B cell (primary cell): Measurements from ENCODE around the gene WDR76. TPM values are rescaled to one million over a fixed set of nuclear protein-coding genes. Genes with fewer than 3 reads are reported as not detected.
"Not testable (repeated sequence)": the region's sequence is repeated elsewhere in the genome, so short reads cannot be mapped to it uniquely, and the experiment has no call there.

ENCODE experiments used
- ATAC-seq: fragments of 200-7000 bp; cut with Tn5 transposase; one replicate; pipeline ENCODE4 v1.10.0; 2021; ENCODE audit warnings: low read depth, mild to moderate bottlenecking, moderate number of reproducible peaks, moderate library complexity
- CTCF ChIA-PET: fragments of 350-600 bp; sonication (Branson Sonifier 250); formaldehyde crosslinking; loops from one replicate; lab custom pipeline; 2021; ENCODE audit warnings: antibody characterized with exemption, inconsistent platforms; lab: Charles Lee
- POLR2A ChIA-PET: fragments of 350-600 bp; sonication (Branson Sonifier 250); formaldehyde crosslinking; loops from one replicate; lab custom pipeline; 2021; ENCODE audit warnings: antibody characterized with exemption; lab: Charles Lee
- DNase-seq: peaks from one replicate; pipeline ENCODE4 v3.0.0; 2013
- H2AFZ ChIP-seq: 2 replicates; pipeline ENCODE4 v1.6.1; 2012; ENCODE audit warnings: mild to moderate bottlenecking, low read depth, low read length; ENCODE audit not compliant: insufficient read depth, poor library complexity, severe bottlenecking
- H3K27ac ChIP-seq, 2 donors: 1 replicate in 1 of 2; 2 replicates in 1 of 2; pipeline ENCODE4 v1.5.1; 2012 to 2013; ENCODE audit warnings: low read length in 2 of 2, mild to moderate bottlenecking in 2 of 2, moderate library complexity in 1 of 2
- H3K27me3 ChIP-seq, 4 experiments: fragments of 200-600 bp in 1 of 4; sonication (generic) in 1 of 4; replicated peaks in 1 of 4; 1 replicate in 2 of 4; 2 replicates in 2 of 4; pipeline versions ENCODE4 v1.6.1 to v1.7.0; 2013 to 2016; ENCODE audit warnings: low read length in 3 of 4, mild to moderate bottlenecking in 2 of 4, mixed read lengths in 1 of 4, moderate library complexity in 1 of 4; ENCODE audit not compliant: insufficient read depth in 4 of 4, control insufficient read depth in 3 of 4; ENCODE audit errors: control extremely low read depth in 1 of 4
- H3K36me3 ChIP-seq, 2 experiments: replicated peaks in 1 of 2; 1 replicate in 1 of 2; 2 replicates in 1 of 2; pipeline versions ENCODE4 v1.6.1 to v1.7.1; 2013; ENCODE audit warnings: low read length in 1 of 2; ENCODE audit not compliant: insufficient read depth in 2 of 2, control insufficient read depth in 1 of 2; ENCODE audit errors: control extremely low read depth in 1 of 2, extremely low read depth in 1 of 2
- H3K4me1 ChIP-seq, 2 donors: fragments of 200-600 bp in 1 of 2; sonication (generic) in 1 of 2; 1 replicate in 1 of 2; 2 replicates in 1 of 2; pipeline versions ENCODE4 v1.5.1 to v1.6.1; 2013 to 2017; ENCODE audit warnings: low read length in 2 of 2; ENCODE audit not compliant: control insufficient read depth in 2 of 2, insufficient read depth in 2 of 2
- H3K4me2 ChIP-seq: replicated peaks from 2 replicates; pipeline ENCODE3; 2012; ENCODE audit warnings: mild to moderate bottlenecking, low read depth, low read length; ENCODE audit not compliant: poor library complexity, severe bottlenecking
- H3K4me3 ChIP-seq, 5 experiments: fragments of 200-600 bp in 1 of 5; sonication (generic) in 1 of 5; 1 replicate in 3 of 5; 2 replicates in 2 of 5; pipeline versions ENCODE4 v1.5.1 to v1.7.0; 2011 to 2016; ENCODE audit warnings: low read length in 4 of 5, mild to moderate bottlenecking in 4 of 5, low read depth in 2 of 5, control low read depth in 1 of 5, moderate library complexity in 1 of 5; ENCODE audit not compliant: insufficient read depth in 1 of 5; ENCODE audit errors: control extremely low read depth in 1 of 5, extremely low read depth in 1 of 5
- H3K79me2 ChIP-seq: fragments of 200-600 bp; sonication (generic); one replicate; pipeline ENCODE4 v1.6.0; 2016; ENCODE audit warnings: low read length; ENCODE audit not compliant: control insufficient read depth, insufficient read depth
- H3K9ac ChIP-seq: fragments of 200-600 bp; sonication (generic); 2 replicates; pipeline ENCODE4 v1.6.1; 2017; ENCODE audit warnings: mild to moderate bottlenecking, low read length, moderate library complexity
- H3K9me3 ChIP-seq, 3 donors: one replicate each; pipeline versions ENCODE4 v1.6.1 to v1.7.1; 2013; ENCODE audit warnings: low read length in 2 of 3; ENCODE audit not compliant: control insufficient read depth in 2 of 3, insufficient read depth in 1 of 3; ENCODE audit errors: control extremely low read depth in 1 of 3
- H4K20me1 ChIP-seq: 2 replicates; pipeline ENCODE4 v1.6.0; 2012; ENCODE audit warnings: mild to moderate bottlenecking, low read length; ENCODE audit not compliant: insufficient read depth, control insufficient read depth, poor library complexity, severe bottlenecking
- H3K27ac Mint-ChIP-seq: one replicate; pipeline ENCODE4 v1.8.0; 2021; ENCODE audit warnings: mixed read lengths
- H3K27me3 Mint-ChIP-seq: one replicate; pipeline ENCODE4 v1.8.0; 2021; ENCODE audit warnings: mixed read lengths
- H3K4me1 Mint-ChIP-seq: one replicate; pipeline ENCODE4 v1.8.0; 2021; ENCODE audit warnings: mixed read lengths
- H3K4me3 Mint-ChIP-seq: one replicate; pipeline ENCODE4 v1.8.0; 2021; ENCODE audit warnings: mixed read lengths
- H3K9me3 Mint-ChIP-seq: one replicate; pipeline ENCODE4 v1.8.0; 2022; ENCODE audit warnings: mixed read lengths; ENCODE audit not compliant: insufficient read depth
- EZH2 ChIP-seq: IDR thresholded peaks from 2 replicates; pipeline ENCODE4 v1.6.1; 2012; ENCODE audit warnings: borderline replicate concordance, low read depth, mild to moderate bottlenecking, moderate library complexity, low read length; ENCODE audit not compliant: insufficient read depth, poor library complexity, severe bottlenecking
- WGBS: methylation state at CpG from one replicate; pipeline ENCODE4 v1.1.5; 2013; ENCODE audit warnings: missing lambda C conversion rate; ENCODE audit not compliant: insufficient coverage; 5-methylcytosine and 5-hydroxymethylcytosine counted together
- intact Hi-C: fragments of 100-400 bp; cut with micrococcal nuclease; formaldehyde crosslinking; loops from one replicate; pipeline ENCODE4 v1.10.0; 2022
- polyA plus RNA-seq: library from polyadenylated mRNA; depleted of rRNA; stranded (reverse); fragments of >200 nt; gene quantifications from 2 replicates; pipeline ENCODE4 v1.2.3, GENCODE V29; 2012
- total RNA-seq, 2 donors: library from RNA; stranded (reverse); fragments of 120-200 nt in 1 of 2; gene quantifications; 1 replicate in 1 of 2; 2 replicates in 1 of 2; pipeline versions ENCODE4 v1.2.3 to v1.2.4, GENCODE V29; 2013 to 2022
- TF ChIP-seq, protein P1 (sequence below): fragments of 200-600 bp; IDR thresholded peaks from one replicate; pipeline ENCODE4 v1.8.0; 2022; ENCODE audit warnings: antibody characterized with exemption, mild to moderate bottlenecking

WDR76 gene
- total and polyA plus RNA-seq, 2 donors (not counting 1 experiment from before 2014, with no cell fraction given): 1.9 to 12.7 TPM

DNA sequence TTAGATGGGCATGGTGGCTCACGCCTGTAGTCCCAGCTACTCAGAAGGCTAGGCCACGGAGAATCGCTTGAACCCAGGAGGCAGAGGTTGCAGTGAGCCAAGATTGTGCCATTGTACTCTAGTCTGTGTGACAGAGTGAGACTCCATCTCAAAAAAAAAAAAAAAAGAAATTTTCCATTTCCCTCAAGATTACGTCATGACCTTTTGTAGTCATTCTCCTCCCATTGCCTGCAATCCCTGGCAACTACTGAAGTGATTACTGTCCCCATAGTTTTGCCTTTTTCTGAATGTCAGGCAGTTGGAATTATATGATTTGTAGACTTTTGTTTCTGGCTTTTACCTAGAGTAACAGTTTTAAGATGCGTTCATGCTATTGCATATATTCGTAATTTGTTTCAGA, 28.0 kb downstream of the WDR76 start:
- H3K4me1 Mint-ChIP-seq: no peaks in the 10 kb centered on the region
- no peak for ATAC-seq
- Histone ChIP-seq H3K9me3 (no peaks in the 10 kb centered on the region), H3K4me3 (no peak overlapping the region), H3K79me2 (no peaks in the 10 kb centered on the region), H3K27ac (no peak overlapping the region), H3K9ac (no peak overlapping the region), H3K4me2 (no peak overlapping the region), H3K4me1 (no peaks in the 10 kb centered on the region), H2AFZ (no peak overlapping the region), H4K20me1 (no peaks in the 10 kb centered on the region), H3K27me3 (no peaks in the 10 kb centered on the region), H3K36me3 (peaks cover 3 to 16% of the 10 kb centered on the region in 2 experiments)
- 100% methylated on average over 2 of the region's 6 CpGs for WGBS
- no peak for TF ChIP-seq EZH2
- TF ChIP-seq, protein P1, sequence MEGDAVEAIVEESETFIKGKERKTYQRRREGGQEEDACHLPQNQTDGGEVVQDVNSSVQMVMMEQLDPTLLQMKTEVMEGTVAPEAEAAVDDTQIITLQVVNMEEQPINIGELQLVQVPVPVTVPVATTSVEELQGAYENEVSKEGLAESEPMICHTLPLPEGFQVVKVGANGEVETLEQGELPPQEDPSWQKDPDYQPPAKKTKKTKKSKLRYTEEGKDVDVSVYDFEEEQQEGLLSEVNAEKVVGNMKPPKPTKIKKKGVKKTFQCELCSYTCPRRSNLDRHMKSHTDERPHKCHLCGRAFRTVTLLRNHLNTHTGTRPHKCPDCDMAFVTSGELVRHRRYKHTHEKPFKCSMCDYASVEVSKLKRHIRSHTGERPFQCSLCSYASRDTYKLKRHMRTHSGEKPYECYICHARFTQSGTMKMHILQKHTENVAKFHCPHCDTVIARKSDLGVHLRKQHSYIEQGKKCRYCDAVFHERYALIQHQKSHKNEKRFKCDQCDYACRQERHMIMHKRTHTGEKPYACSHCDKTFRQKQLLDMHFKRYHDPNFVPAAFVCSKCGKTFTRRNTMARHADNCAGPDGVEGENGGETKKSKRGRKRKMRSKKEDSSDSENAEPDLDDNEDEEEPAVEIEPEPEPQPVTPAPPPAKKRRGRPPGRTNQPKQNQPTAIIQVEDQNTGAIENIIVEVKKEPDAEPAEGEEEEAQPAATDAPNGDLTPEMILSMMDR: no peak
- intact Hi-C loops: no loop called here
- ChIA-PET POLR2A (no interaction called here), CTCF (no interaction called here)
- no peak overlapping the region for H3K27ac Mint-ChIP-seq
- H3K9me3 Mint-ChIP-seq: no peaks in the 10 kb centered on the region
- no peak for DNase-seq
- no peaks in the 10 kb centered on the region for H3K27me3 Mint-ChIP-seq
- H3K4me3 Mint-ChIP-seq: no peak overlapping the region

DNA sequence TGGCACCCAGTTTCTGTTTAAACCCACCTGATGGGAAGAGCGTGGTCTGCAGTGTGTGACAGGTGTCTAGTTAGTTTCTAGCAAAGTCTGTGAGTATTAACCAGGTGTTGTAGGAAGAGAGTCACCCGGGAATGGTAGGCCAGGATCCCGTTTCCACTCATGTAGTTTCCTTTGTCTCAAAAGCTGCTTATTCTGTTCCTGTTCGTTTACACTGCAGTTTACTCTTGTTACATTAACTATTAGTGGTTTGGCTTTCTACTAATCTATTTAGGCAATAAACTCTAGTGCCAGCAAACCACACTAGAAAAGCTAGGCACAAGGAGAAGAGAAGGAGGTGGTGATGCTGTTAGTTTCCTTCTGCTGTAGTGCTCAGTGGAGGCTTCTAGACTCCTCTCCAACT, 32.7 kb downstream of the WDR76 start:
- intact Hi-C loops: no loop called here
- Mint-ChIP-seq H3K9me3 (no peaks in the 10 kb centered on the region), H3K4me1 (no peaks in the 10 kb centered on the region), H3K27ac (no peak overlapping the region), H3K27me3 (no peaks in the 10 kb centered on the region), H3K4me3 (no peak overlapping the region)
- Histone ChIP-seq H4K20me1 (no peaks in the 10 kb centered on the region), H2AFZ (no peak overlapping the region), H3K79me2 (no peaks in the 10 kb centered on the region), H3K36me3 (peaks cover 3 to 20% of the 10 kb centered on the region in 2 experiments), H3K27me3 (no peaks in the 10 kb centered on the region), H3K27ac (no peak overlapping the region), H3K4me3 (no peak overlapping the region), H3K4me1 (no peaks in the 10 kb centered on the region), H3K9me3 (no peaks in the 10 kb centered on the region), H3K9ac (no peak overlapping the region), H3K4me2 (no peak overlapping the region)
- 100% methylated on average over 1 of the region's 4 CpGs for WGBS
- POLR2A ChIA-PET: no interaction called here
- no peak for DNase-seq
- TF ChIP-seq, protein P1: no peak
- no peak for TF ChIP-seq EZH2
- CTCF ChIA-PET: no interaction called here
- ATAC-seq: no peak

DNA sequence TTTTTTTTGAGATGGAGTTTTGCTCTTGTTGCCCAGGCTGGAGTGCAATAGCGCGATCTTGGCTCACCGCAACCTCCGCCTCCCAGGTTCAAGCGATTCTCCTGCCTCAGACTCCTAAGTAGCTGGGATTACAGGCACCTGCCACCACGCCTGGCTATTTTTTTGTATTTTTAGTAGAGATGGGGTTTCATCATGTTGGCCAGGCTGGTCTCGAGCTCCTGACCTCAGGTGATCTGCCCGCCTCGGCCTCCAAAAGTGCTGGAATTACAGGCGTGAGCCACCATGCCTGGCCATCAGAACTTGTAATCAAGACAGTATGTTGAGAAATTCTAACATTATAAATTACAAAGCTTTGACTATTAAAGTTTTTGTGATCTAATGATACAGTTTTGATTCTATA, 39.8 kb downstream of the WDR76 start:
- DNase-seq, H3K4me1 Mint-ChIP-seq, ATAC-seq, H3K27ac Mint-ChIP-seq, H3K9ac ChIP-seq, intact Hi-C loops, H3K9me3 ChIP-seq, H3K9me3 Mint-ChIP-seq, H3K79me2 ChIP-seq, H3K27me3 ChIP-seq, H3K27me3 Mint-ChIP-seq, H3K4me3 ChIP-seq, H3K4me2 ChIP-seq, POLR2A ChIA-PET, H3K36me3 ChIP-seq, H2AFZ ChIP-seq, H3K4me1 ChIP-seq, H4K20me1 ChIP-seq, H3K27ac ChIP-seq, H3K4me3 Mint-ChIP-seq, CTCF ChIA-PET: not testable (repeated sequence)
- 100% methylated on average over 2 of the region's 10 CpGs for WGBS
